HEK293T (cell line): ENCODE measurements around the gene AEBP2.

Source experiments
- CTCF ChIA-PET: fragments of 350-600 bp; formaldehyde crosslinking; extraction: SDS; loops from one replicate; lab custom pipeline; 2021; ENCODE audit warnings: antibody characterized with exemption, inconsistent platforms; lab: Yijun Ruan, JAX
- POLR2A ChIA-PET: fragments of 350-600 bp; formaldehyde crosslinking; extraction: SDS; loops from one replicate; lab custom pipeline; 2020; ENCODE audit warnings: antibody characterized with exemption, inconsistent platforms; lab: Yijun Ruan, JAX
- DNase-seq: peaks from one replicate; pipeline ENCODE4 v3.0.0; 2012; ENCODE audit warnings: mixed read lengths; ENCODE audit errors: extremely low spot score
- ARNT ChIP-seq: fragments of 450-650 bp; IDR thresholded peaks from 2 replicates; pipeline ENCODE4 v1.6.1; 2017; ENCODE audit warnings: mild to moderate bottlenecking
- BHLHE40 ChIP-seq: fragments of 450-650 bp; IDR thresholded peaks from 2 replicates; pipeline ENCODE4 v1.6.1; 2016; ENCODE audit warnings: mild to moderate bottlenecking, moderate library complexity, borderline replicate concordance
- CTBP1 ChIP-seq: fragments of 450-650 bp; IDR thresholded peaks from 2 replicates; pipeline ENCODE4 v1.6.1; 2016; ENCODE audit warnings: borderline replicate concordance
- ELF4 ChIP-seq: fragments of 450-650 bp; IDR thresholded peaks from 2 replicates; pipeline ENCODE4 v1.6.1; 2017; ENCODE audit warnings: antibody characterized with exemption
- FOXA1 ChIP-seq: fragments of 450-650 bp; IDR thresholded peaks from 2 replicates; pipeline ENCODE4 v1.6.1; 2016; ENCODE audit warnings: mild to moderate bottlenecking
- FOXK2 ChIP-seq: fragments of 450-650 bp; IDR thresholded peaks from 2 replicates; pipeline ENCODE4 v1.6.1; 2016; ENCODE audit warnings: mild to moderate bottlenecking
- FOXM1 ChIP-seq: fragments of 450-650 bp; IDR thresholded peaks from 2 replicates; pipeline ENCODE4 v1.6.1; 2017; ENCODE audit warnings: mild to moderate bottlenecking, borderline replicate concordance
- HDGF ChIP-seq: fragments of 450-650 bp; IDR thresholded peaks from 2 replicates; pipeline ENCODE4 v1.6.1; 2017; ENCODE audit warnings: antibody characterized with exemption, borderline replicate concordance
- L3MBTL2 ChIP-seq: fragments of 450-650 bp; conservative IDR thresholded peaks from 2 replicates; pipeline ENCODE4 v1.6.1; 2016; ENCODE audit warnings: mild to moderate bottlenecking
- LEF1 ChIP-seq: fragments of 450-650 bp; IDR thresholded peaks from 2 replicates; pipeline ENCODE4 v1.6.1; 2017; ENCODE audit warnings: mild to moderate bottlenecking, borderline replicate concordance
- NFRKB ChIP-seq: fragments of 450-650 bp; IDR thresholded peaks from 2 replicates; pipeline ENCODE4 v1.6.1; 2016; ENCODE audit warnings: mild to moderate bottlenecking, moderate library complexity
- PKNOX1 ChIP-seq: fragments of 450-650 bp; IDR thresholded peaks from 2 replicates; pipeline ENCODE4 v1.6.1; 2016
- SP1 ChIP-seq: fragments of 450-650 bp; IDR thresholded peaks from 2 replicates; pipeline ENCODE4 v1.6.1; 2017
- SUZ12 ChIP-seq: fragments of 450-650 bp; IDR thresholded peaks from 2 replicates; pipeline ENCODE4 v1.6.1; 2016; ENCODE audit warnings: mild to moderate bottlenecking
- TARDBP ChIP-seq: fragments of 450-650 bp; IDR thresholded peaks from 2 replicates; pipeline ENCODE4 v1.6.1; 2016
- ZNF384 ChIP-seq: fragments of 450-650 bp; IDR thresholded peaks from 2 replicates; pipeline ENCODE4 v1.6.1; 2016

Gene AEBP2

GRCh38 chr12:19539836-19540235, 100.5 kb downstream of the AEBP2 start:
- POLR2A ChIA-PET, result no interaction called here
- no peak for TF ChIP-seq FOXK2
- TF ChIP-seq LEF1, result no peak
- no peak for TF ChIP-seq ZNF384
- no peak for TF ChIP-seq HDGF
- TF ChIP-seq L3MBTL2, result no peak
- TF ChIP-seq SUZ12, result no peak
- TF ChIP-seq ELF4, result no peak
- TF ChIP-seq FOXA1, result no peak
- no peak for TF ChIP-seq PKNOX1
- TF ChIP-seq BHLHE40, result no peak
- TF ChIP-seq FOXM1, result no peak
- no peak for TF ChIP-seq CTBP1
- no peak for TF ChIP-seq TARDBP
- no peak for TF ChIP-seq ARNT
- TF ChIP-seq SP1, result no peak
- CTCF ChIA-PET, result no interaction called here
- no peak for DNase-seq

GRCh38 chr12:19542606-19543005, 103.3 kb downstream of the AEBP2 start:
- POLR2A ChIA-PET, result no interaction called here
- TF ChIP-seq HDGF (no peak), FOXK2 (no peak), SP1 (no peak), SUZ12 (no peak), L3MBTL2 (no peak), BHLHE40 (no peak)
- CTCF ChIA-PET, result interaction anchor here (0.6 kb wide), 1 partner anchor 10 kb away, joined by 3 read pairs; no protein-coding TSS in a partner anchor
- no peak for DNase-seq

- ChIA-PET POLR2A (no interaction called here), CTCF (no interaction called here)
- TF ChIP-seq L3MBTL2 (no peak), HDGF (no peak), FOXA1 (no peak), FOXM1 (no peak), CTBP1 (no peak), PKNOX1 (no peak), LEF1 (no peak), ELF4 (no peak), FOXK2 (no peak)
- DNase-seq, result no peak
Observed at GRCh38 chr12:19544353-19544752, 105.1 kb downstream of the AEBP2 start.

- TF ChIP-seq NFRKB (no peak), FOXM1 (no peak), PKNOX1 (no peak), L3MBTL2 (no peak), TARDBP (no peak), CTBP1 (no peak), SUZ12 (no peak), ZNF384 (no peak), LEF1 (no peak), ARNT (no peak), SP1 (no peak), FOXA1 (no peak)
- CTCF ChIA-PET, result no interaction called here
- DNase-seq, result no peak
- POLR2A ChIA-PET, result no interaction called here
Observed at GRCh38 chr12:19545301-19545700, 106.0 kb downstream of the AEBP2 start.

GRCh38 chr12:19546027-19546426, 106.7 kb downstream of the AEBP2 start:
- ChIA-PET CTCF (no interaction called here), POLR2A (no interaction called here)
- TF ChIP-seq FOXK2 (no peak), SUZ12 (no peak), NFRKB (no peak), FOXA1 (no peak), HDGF (no peak), CTBP1 (no peak), ELF4 (no peak), BHLHE40 (no peak), ARNT (no peak), L3MBTL2 (no peak), ZNF384 (no peak), SP1 (no peak), FOXM1 (no peak), LEF1 (no peak), TARDBP (no peak), PKNOX1 (no peak)
- DNase-seq, result no peak

GRCh38 chr12:19546611-19547162, 107.4 kb downstream of the AEBP2 start:
- TF ChIP-seq NFRKB, result no peak
- TF ChIP-seq PKNOX1, result no peak
- TF ChIP-seq BHLHE40, result no peak
- no peak for TF ChIP-seq FOXM1
- TF ChIP-seq SUZ12, result no peak
- TF ChIP-seq LEF1, result no peak
- no peak for TF ChIP-seq FOXK2
- no peak for TF ChIP-seq ZNF384
- no peak for TF ChIP-seq SP1
- no peak for TF ChIP-seq ARNT
- no peak for TF ChIP-seq FOXA1
- no peak for TF ChIP-seq L3MBTL2
- no peak for TF ChIP-seq TARDBP
- no peak for TF ChIP-seq HDGF
- TF ChIP-seq ELF4, result no peak
- TF ChIP-seq CTBP1, result no peak
- no peak for DNase-seq
- CTCF ChIA-PET, result no interaction called here
- POLR2A ChIA-PET, result no interaction called here
